GM21390 (cell line): ENCODE measurements around the gene MEOX2.

ENCODE experiments used
- ATAC-seq: cut with Tn5 transposase; IDR thresholded peaks from one replicate; pipeline ENCODE4 v1.9.1; 2021; ENCODE audit not compliant: unreplicated experiment

MEOX2 gene

GRCh38 chr7:15566476-15566875 is 120.0 kb downstream of the MEOX2 start:
- ATAC-seq, result no peak

GRCh38 chr7:15561835-15562234 is 124.6 kb downstream of the MEOX2 start, which contains the start of gene AGMO:
AGMO (minus strand) TSS chr7:15562015.
- ATAC-seq, result no peak
